OCI-M2 (cell line): Measurements from ENCODE around the gene PTGR3.
"Not testable (repeated sequence)": the region's sequence is repeated elsewhere in the genome, so short reads cannot be mapped to it uniquely, and the experiment has no call there.

Experiments
- DNase-seq: peaks from one replicate; lab custom pipeline; 2025; ENCODE audit not compliant: unreplicated experiment; lab: John Stamatoyannopoulos, UW

Gene PTGR3

GRCh38 chr18:75203416-75204268 lies 5.3 kb downstream of the PTGR3 start:
- no peak for DNase-seq

- DNase-seq = no peak
These were observed 6.1 kb downstream of the PTGR3 start for GRCh38 chr18:75202696-75203365.

GRCh38 chr18:75201282-75202270 lies 7.4 kb downstream of the PTGR3 start:
- DNase-seq = no peak

- no peak for DNase-seq
These were observed 8.2 kb downstream of the PTGR3 start for GRCh38 chr18:75200605-75201280.

- no peak for DNase-seq
These were observed 8.9 kb downstream of the PTGR3 start for GRCh38 chr18:75200071-75200470.

- DNase-seq = no peak
These were observed 9.6 kb downstream of the PTGR3 start for GRCh38 chr18:75199327-75199726.

GRCh38 chr18:75198036-75198435 lies 10.9 kb downstream of the PTGR3 start:
- DNase-seq = no peak

- DNase-seq = no peak
These were observed 16.0 kb downstream of the PTGR3 start for GRCh38 chr18:75192899-75193298.

- no peak for DNase-seq
These were observed 19.2 kb downstream of the PTGR3 start for GRCh38 chr18:75189696-75190095.

GRCh38 chr18:75187702-75188101 lies 21.2 kb downstream of the PTGR3 start:
- not testable (repeated sequence) for DNase-seq

GRCh38 chr18:75185460-75185859 lies 23.5 kb downstream of the PTGR3 start:
- no peak for DNase-seq

GRCh38 chr18:75183973-75184493 lies 24.9 kb downstream of the PTGR3 start:
- no peak for DNase-seq

- no peak for DNase-seq
These were observed 25.4 kb downstream of the PTGR3 start for GRCh38 chr18:75183524-75183923.

- DNase-seq = no peak
These were observed 28.9 kb downstream of the PTGR3 start for GRCh38 chr18:75179819-75180600.

- DNase-seq = no peak
These were observed 30.6 kb downstream of the PTGR3 start for GRCh38 chr18:75178376-75178775.

- DNase-seq = no peak
These were observed 32.1 kb downstream of the PTGR3 start for GRCh38 chr18:75176849-75177248.

- no peak for DNase-seq
These were observed 35.2 kb downstream of the PTGR3 start for GRCh38 chr18:75173738-75174137.

- no peak for DNase-seq
These were observed 35.9 kb downstream of the PTGR3 start for GRCh38 chr18:75173125-75173432.

- no peak for DNase-seq
These were observed 36.4 kb downstream of the PTGR3 start for GRCh38 chr18:75172299-75173124.
